Transverse colon (tissue), 4 donors: Measurements from ENCODE around the gene SLC6A17. TPM values are rescaled to one million over a fixed set of nuclear protein-coding genes. Genes with fewer than 3 reads are reported as not detected.
A peak's percentile ranks its signal among the peaks of the same experiment; 100 is the strongest.

Experiments
- DNase-seq: peaks from one replicate; pipeline ENCODE4 v3.0.0-alpha.2; 2019
- H3K27ac ChIP-seq, 4 donors: fragments of 200-600 bp; sonication (generic); 2 replicates each; pipeline ENCODE4 v1.5.1; 2016 to 2018; ENCODE audit warnings: inconsistent platforms in 4 of 4
- H3K27me3 ChIP-seq: fragments of 200-600 bp; sonication (generic); 2 replicates; pipeline ENCODE4 v1.5.1; 2017; ENCODE audit warnings: inconsistent platforms
- H3K36me3 ChIP-seq, 4 donors: fragments of 200-600 bp; sonication (generic); 2 replicates each; pipeline ENCODE4 v1.5.1; 2017 to 2019; ENCODE audit warnings: inconsistent platforms in 4 of 4
- H3K4me1 ChIP-seq, 4 donors: fragments of 200-600 bp; sonication (generic); 2 replicates each; pipeline ENCODE4 v1.5.1; 2017 to 2020; ENCODE audit warnings: inconsistent platforms in 4 of 4
- H3K4me3 ChIP-seq, 4 donors: fragments of 200-600 bp; sonication (generic); 1 replicate in 1 of 4; 2 replicates in 3 of 4; pipeline versions ENCODE4 v1.5.1 to v1.6.1; 2017 to 2019; ENCODE audit warnings: inconsistent platforms in 4 of 4
- H3K9me3 ChIP-seq, 2 donors: fragments of 200-600 bp; sonication (generic); 2 replicates each; pipeline ENCODE4 v1.5.1; 2017 to 2019; ENCODE audit warnings: inconsistent platforms in 2 of 2
- CTCF ChIP-seq, 5 experiments: fragments of 200-600 bp in 3 of 5; fragments of 450-650 bp in 2 of 5; sonication (generic) in 3 of 5; IDR thresholded peaks; 1 replicate in 2 of 5; 2 replicates in 3 of 5; pipeline ENCODE4 v1.5.1; 2016 to 2017; ENCODE audit warnings: antibody characterized with exemption in 5 of 5, inconsistent platforms in 3 of 5, mild to moderate bottlenecking in 2 of 5, moderate library complexity in 1 of 5
- EP300 ChIP-seq: sonication (generic); formaldehyde crosslinking; IDR thresholded peaks from one replicate; pipeline ENCODE4 v1.6.1; 2017; ENCODE audit warnings: antibody characterized with exemption, low read depth
- POLR2A ChIP-seq: fragments of 450-650 bp; IDR thresholded peaks from one replicate; pipeline ENCODE4 v1.6.1; 2016; ENCODE audit warnings: antibody characterized with exemption, mild to moderate bottlenecking, moderate library complexity
- POLR2AphosphoS5 ChIP-seq, 3 donors: sonication (generic); formaldehyde crosslinking; IDR thresholded peaks; one replicate each; pipeline ENCODE4 v1.6.1; 2016; ENCODE audit warnings: antibody characterized with exemption in 3 of 3
- WGBS, 2 donors: methylation state at CpG; one replicate each; pipeline ENCODE4 v1.1.5; 2018; ENCODE audit warnings: low coverage in 1 of 2; 5-methylcytosine and 5-hydroxymethylcytosine counted together
- in situ Hi-C, 4 donors: fragments of 200-750 bp; cut with MboI; loops; one replicate each; pipeline versions ENCODE4 v1.15.0 to v1.15.1; 2017; ENCODE audit warnings: low sequenced_read_pairs in 3 of 4, low pct_ligation_motif_present in 1 of 4, low pct_unique_long_range_greater_than_20kb in 1 of 4
- intact Hi-C: fragments of 100-400 bp; cut with DNase I; formaldehyde crosslinking; loops from one replicate; pipeline ENCODE4 v1.15.1; 2023; ENCODE audit warnings: low total_unique reads
- total RNA-seq, 4 donors: library from RNA; depleted of rRNA; stranded (reverse); fragments of >200 nt; gene quantifications; one replicate each; pipeline ENCODE4 v1.1.0, GENCODE V29; 2016

Gene SLC6A17
- total RNA-seq, 4 donors from 2014 or later, result under 0.01 to 0.37 (median 0.14) TPM; not detected in 1

- TF ChIP-seq CTCF (IDR thresholded peaks at IDR 0.05) (no peak), POLR2AphosphoS5 (IDR thresholded peaks at IDR 0.05) (no peak), EP300 (no peak), POLR2A (no peak)
- no peak for DNase-seq
- Histone ChIP-seq H3K36me3 (no peaks in the 10 kb centered on the region), H3K4me1 (peaks cover 5 to 30% (median 9%) of the 10 kb centered on the region in 4 donors), H3K9me3 (no peaks in the 10 kb centered on the region), H3K27ac (no peak overlapping the region), H3K4me3 (no peak overlapping the region), H3K27me3 (peaks cover 1% of the 10 kb centered on the region)
- in situ Hi-C loops (loop anchor here in 1 of 4 donors (10.0 kb wide), 1 partner anchor 248 kb away; the partner anchor contains the start of gene PROK1), intact Hi-C loops (no loop called here)
- WGBS, 2 donors, result 88 to 100% methylated on average over 1 to 11 of the region's 11 CpGs
These were observed 56.1 kb downstream of the SLC6A17 start for GRCh38 chr1:110206261-110206920.

DNA sequence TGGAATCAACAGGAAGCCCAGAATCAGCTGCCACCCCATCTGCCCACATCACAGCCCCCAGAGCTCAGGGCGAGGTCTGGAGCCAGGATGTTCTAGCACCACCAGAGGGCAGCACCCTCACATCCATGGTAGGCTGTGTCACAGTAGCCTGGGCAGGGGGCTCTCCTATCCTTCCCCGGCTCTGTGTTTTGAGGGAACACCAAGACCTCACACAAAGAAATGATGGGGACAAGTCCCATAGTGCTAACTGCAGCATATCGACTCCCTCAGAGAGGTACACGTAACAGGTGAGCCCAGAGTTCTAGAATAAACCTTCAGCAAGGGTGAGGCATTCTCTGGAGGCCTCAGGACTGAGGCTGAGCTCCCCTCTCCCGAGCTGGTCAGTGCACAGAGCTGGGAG, 57.5 kb downstream of the SLC6A17 start:
- H3K27me3 ChIP-seq, result peaks cover 7% of the 10 kb centered on the region
- DNase-seq, result peak; percentile 74
- H3K4me3 ChIP-seq, result no peak overlapping the region
- peak; percentile 84 to 89 (median 87) for TF ChIP-seq CTCF (IDR thresholded peaks at IDR 0.05)
- TF ChIP-seq POLR2A, result no peak
- no peak for TF ChIP-seq EP300
- no peaks in the 10 kb centered on the region for H3K9me3 ChIP-seq
- no peaks in the 10 kb centered on the region for H3K36me3 ChIP-seq
- intact Hi-C loops, result no loop called here
- WGBS, 2 donors, result 26% methylated on average over 5 of the region's 5 CpGs; no CpG with 5 or more reads in 1 of the 2 donors
- in situ Hi-C loops, result loop anchor here in 1 of 4 donors (10.0 kb wide), 1 partner anchor 247 kb away; the partner anchor contains the start of gene PROK1
- H3K4me1 ChIP-seq, result peaks cover 5 to 36% (median 14%) of the 10 kb centered on the region in 4 donors
- no peak overlapping the region for H3K27ac ChIP-seq

- TF ChIP-seq EP300, result no peak
- no peak for TF ChIP-seq POLR2A
- no peak for TF ChIP-seq CTCF (IDR thresholded peaks at IDR 0.05)
- TF ChIP-seq POLR2AphosphoS5 (IDR thresholded peaks at IDR 0.05), result no peak
- intact Hi-C loops, result no loop called here
- Histone ChIP-seq H3K4me3 (peak overlapping the region in 3 of 4 donors; percentile 72 to 90 (median 88)), H3K27me3 (peaks cover 7% of the 10 kb centered on the region), H3K27ac (peak overlapping the region; percentile 87 to 96 (median 92)), H3K9me3 (no peaks in the 10 kb centered on the region), H3K4me1 (peaks cover 5 to 30% (median 14%) of the 10 kb centered on the region in 4 donors), H3K36me3 (no peaks in the 10 kb centered on the region)
- no peak for DNase-seq
- in situ Hi-C loops, result loop anchor here in 1 of 4 donors (10.0 kb wide), 1 partner anchor 246 kb away; the partner anchor contains the start of gene PROK1
- 41 to 54% methylated on average over 3 to 7 of the region's 7 CpGs for WGBS, 2 donors
These were observed 58.8 kb downstream of the SLC6A17 start for GRCh38 chr1:110208916-110209645.
